Vagina (tissue), 2 donors: ENCODE data around the gene NSMCE4A. TPM values are rescaled to one million over a fixed set of nuclear protein-coding genes. Genes with fewer than 3 reads are reported as not detected.
"Not testable (repeated sequence)": the region's sequence is repeated elsewhere in the genome, so short reads cannot be mapped to it uniquely, and the experiment has no call there.

Experiments used
- DNase-seq, 2 donors: peaks; one replicate each; pipeline ENCODE4 v3.0.0-alpha.2; 2017; ENCODE audit errors: extremely low spot score in 2 of 2
- H3K27ac ChIP-seq: fragments of 200-600 bp; sonication (generic); one replicate; pipeline ENCODE4 v1.5.1; 2019
- H3K27me3 ChIP-seq: fragments of 200-600 bp; sonication (generic); one replicate; pipeline ENCODE4 v1.5.1; 2019
- H3K36me3 ChIP-seq, 2 donors: fragments of 200-600 bp; sonication (generic); one replicate each; pipeline ENCODE4 v1.5.1; 2017 to 2019
- H3K4me1 ChIP-seq: fragments of 200-600 bp; sonication (generic); one replicate; pipeline ENCODE4 v1.5.1; 2019
- H3K4me3 ChIP-seq, 2 donors: fragments of 200-600 bp; sonication (generic); 1 replicate in 1 of 2; 2 replicates in 1 of 2; pipeline ENCODE4 v1.5.1; 2016 to 2019
- H3K9me3 ChIP-seq: fragments of 200-600 bp; sonication (generic); one replicate; pipeline ENCODE4 v1.5.1; 2019
- POLR2A ChIP-seq, 2 donors: fragments of 450-650 bp; IDR thresholded peaks; one replicate each; pipeline ENCODE4 v1.6.1; 2017; ENCODE audit warnings: antibody characterized with exemption in 2 of 2, mild to moderate bottlenecking in 2 of 2, moderate library complexity in 2 of 2
- POLR2AphosphoS5 ChIP-seq, 2 donors: sonication (generic); formaldehyde crosslinking; IDR thresholded peaks; one replicate each; pipeline ENCODE4 v1.9.0; 2017; ENCODE audit warnings: antibody characterized with exemption in 2 of 2, mild to moderate bottlenecking in 2 of 2, low read depth in 1 of 2; ENCODE audit not compliant: insufficient read depth in 1 of 2
- intact Hi-C: fragments of 100-400 bp; cut with DNase I; formaldehyde crosslinking; loops from one replicate; pipeline ENCODE4 v1.15.1; 2023
- total RNA-seq: library from RNA; depleted of rRNA; stranded (reverse); fragments of >200 nt; gene quantifications from one replicate; pipeline ENCODE4 v1.2.3, GENCODE V29; 2016
- TF ChIP-seq, protein P1 (sequence below), 3 experiments: fragments of 450-650 bp in 2 of 3; fragments of 200-600 bp in 1 of 3; sonication (generic) in 1 of 3; IDR thresholded peaks; one replicate each; pipeline ENCODE4 v1.5.1; 2017 to 2019; ENCODE audit warnings: antibody characterized with exemption in 3 of 3, mild to moderate bottlenecking in 2 of 3, moderate library complexity in 2 of 3

The NSMCE4A gene
- total RNA-seq, 1 donor from 2014 or later: 80.8 TPM

DNA sequence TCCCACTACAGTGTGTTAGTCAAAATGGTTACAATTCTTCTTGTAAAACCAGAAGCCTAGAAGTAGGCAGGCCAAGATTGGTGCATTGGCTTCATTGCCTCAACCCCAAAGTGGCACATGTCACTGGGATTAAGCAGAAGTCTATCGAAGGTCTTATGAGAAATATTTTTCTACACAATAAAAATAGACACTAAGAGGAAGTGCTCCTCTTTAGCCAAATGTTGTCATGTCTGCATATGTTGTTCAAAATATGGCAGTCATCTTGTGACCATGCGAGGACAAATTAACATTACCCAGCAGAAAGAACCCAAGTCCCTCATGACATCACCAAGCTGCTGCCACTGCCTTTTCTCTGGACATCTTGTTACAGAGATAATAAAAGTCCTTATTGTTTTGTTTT is 6.3 kb upstream of the NSMCE4A start:
- intact Hi-C loops: no loop called here
- Histone ChIP-seq H3K27ac (no peak overlapping the region), H3K36me3 (no peaks in the 10 kb centered on the region), H3K4me3 (no peak overlapping the region), H3K27me3 (no peaks in the 10 kb centered on the region), H3K9me3 (peaks cover 6% of the 10 kb centered on the region), H3K4me1 (no peaks in the 10 kb centered on the region)
- TF ChIP-seq, protein P1, sequence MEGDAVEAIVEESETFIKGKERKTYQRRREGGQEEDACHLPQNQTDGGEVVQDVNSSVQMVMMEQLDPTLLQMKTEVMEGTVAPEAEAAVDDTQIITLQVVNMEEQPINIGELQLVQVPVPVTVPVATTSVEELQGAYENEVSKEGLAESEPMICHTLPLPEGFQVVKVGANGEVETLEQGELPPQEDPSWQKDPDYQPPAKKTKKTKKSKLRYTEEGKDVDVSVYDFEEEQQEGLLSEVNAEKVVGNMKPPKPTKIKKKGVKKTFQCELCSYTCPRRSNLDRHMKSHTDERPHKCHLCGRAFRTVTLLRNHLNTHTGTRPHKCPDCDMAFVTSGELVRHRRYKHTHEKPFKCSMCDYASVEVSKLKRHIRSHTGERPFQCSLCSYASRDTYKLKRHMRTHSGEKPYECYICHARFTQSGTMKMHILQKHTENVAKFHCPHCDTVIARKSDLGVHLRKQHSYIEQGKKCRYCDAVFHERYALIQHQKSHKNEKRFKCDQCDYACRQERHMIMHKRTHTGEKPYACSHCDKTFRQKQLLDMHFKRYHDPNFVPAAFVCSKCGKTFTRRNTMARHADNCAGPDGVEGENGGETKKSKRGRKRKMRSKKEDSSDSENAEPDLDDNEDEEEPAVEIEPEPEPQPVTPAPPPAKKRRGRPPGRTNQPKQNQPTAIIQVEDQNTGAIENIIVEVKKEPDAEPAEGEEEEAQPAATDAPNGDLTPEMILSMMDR (IDR thresholded peaks at IDR 0.05): no peak
- TF ChIP-seq POLR2A (IDR thresholded peaks at IDR 0.05) (no peak), POLR2AphosphoS5 (IDR thresholded peaks at IDR 0.05; ENCODE audit: insufficient read depth in 1 of 2, low read depth in 1 of 2) (no peak)
- no peak for DNase-seq

DNA sequence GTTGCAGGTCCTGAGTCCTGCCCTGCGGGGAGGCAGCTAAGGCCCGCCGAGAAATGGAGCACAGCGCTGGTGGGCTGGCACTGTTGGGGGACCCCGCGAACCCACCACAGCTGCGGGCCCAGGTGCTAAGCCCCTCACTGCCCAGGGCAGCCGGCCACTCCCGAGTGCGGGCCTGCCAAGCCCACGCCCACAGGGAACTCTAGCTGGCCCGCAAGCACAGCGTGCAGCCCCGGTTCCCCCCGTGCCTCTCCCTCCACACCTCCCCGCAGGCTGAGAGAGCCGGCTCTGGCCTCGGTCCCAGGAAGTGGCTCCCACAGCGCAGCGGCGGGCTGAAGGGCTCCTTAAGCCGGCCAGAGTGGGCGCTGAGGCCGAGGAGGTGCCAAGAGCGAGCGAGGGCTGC is 3.5 kb upstream of the NSMCE4A start:
- no peak for DNase-seq
- intact Hi-C loops: no loop called here
- no peaks in the 10 kb centered on the region for H3K27me3 ChIP-seq

GRCh38 chr10:121976607-121977006 is 1.6 kb upstream of the NSMCE4A start:
- Histone ChIP-seq H3K4me1 (peaks cover 26% of the 10 kb centered on the region), H3K27ac (no peak overlapping the region), H3K36me3 (no peaks in the 10 kb centered on the region), H3K27me3 (no peaks in the 10 kb centered on the region), H3K9me3 (no peaks in the 10 kb centered on the region), H3K4me3 (no peak overlapping the region)
- intact Hi-C loops: no loop called here
- DNase-seq: no peak
- no peak for TF ChIP-seq POLR2A (IDR thresholded peaks at IDR 0.05)
- TF ChIP-seq, protein P1 (IDR thresholded peaks at IDR 0.05): no peak
- TF ChIP-seq POLR2AphosphoS5 (IDR thresholded peaks at IDR 0.05; ENCODE audit: insufficient read depth in 1 of 2, low read depth in 1 of 2): no peak

More for the DNA sequence above, 3.5 kb upstream of the NSMCE4A start:
- no peaks in the 10 kb centered on the region for H3K9me3 ChIP-seq
- no peaks in the 10 kb centered on the region for H3K36me3 ChIP-seq
- H3K27ac ChIP-seq: no peak overlapping the region
- no peak overlapping the region for H3K4me3 ChIP-seq
- TF ChIP-seq POLR2AphosphoS5 (IDR thresholded peaks at IDR 0.05; ENCODE audit: insufficient read depth in 1 of 2, low read depth in 1 of 2) (no peak), POLR2A (IDR thresholded peaks at IDR 0.05) (no peak)
- TF ChIP-seq, protein P1 (IDR thresholded peaks at IDR 0.05): no peak
- H3K4me1 ChIP-seq: peaks cover 16% of the 10 kb centered on the region

GRCh38 chr10:121975295-121976086 is 474 bp upstream of the NSMCE4A start:
- Histone ChIP-seq H3K36me3 (peaks cover 0 to 5% of the 10 kb centered on the region in 2 donors), H3K4me3 (peak overlapping the region; percentile 76 to 83), H3K27me3 (no peaks in the 10 kb centered on the region), H3K9me3 (no peaks in the 10 kb centered on the region), H3K27ac (peak overlapping the region; percentile 95), H3K4me1 (peaks cover 26% of the 10 kb centered on the region)
- intact Hi-C loops: no loop called here
- no peak for DNase-seq
- TF ChIP-seq, protein P1 (IDR thresholded peaks at IDR 0.05): peak; percentile 6 to 42 (median 10)
- TF ChIP-seq POLR2A (IDR thresholded peaks at IDR 0.05): no peak
- no peak for TF ChIP-seq POLR2AphosphoS5 (IDR thresholded peaks at IDR 0.05; ENCODE audit: insufficient read depth in 1 of 2, low read depth in 1 of 2)

DNA sequence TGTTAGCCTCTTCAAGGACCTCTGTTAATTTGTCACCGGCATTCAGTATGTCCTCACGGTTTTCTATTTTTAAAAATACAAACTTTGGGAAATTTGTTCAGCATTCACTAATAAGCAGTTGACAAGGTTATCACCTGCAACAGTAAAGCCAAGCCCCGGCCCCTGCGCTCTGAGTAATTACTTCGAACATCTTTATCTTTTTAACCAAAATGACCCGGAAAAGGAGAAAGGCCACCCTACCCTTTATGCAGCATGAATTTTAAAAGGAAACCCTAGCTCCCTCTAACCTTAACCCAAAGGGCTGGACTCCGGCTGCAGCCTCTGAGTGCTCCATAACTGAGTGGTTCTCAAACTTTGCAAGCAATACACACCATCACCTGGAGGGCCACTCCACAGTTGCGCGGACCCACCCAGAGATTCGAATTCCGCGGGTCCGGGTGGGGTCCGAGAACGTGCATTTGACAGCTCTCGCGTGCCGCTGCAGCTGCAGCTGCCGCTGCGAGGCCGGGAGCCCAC is 940 bp downstream of the NSMCE4A start:
- Histone ChIP-seq H3K36me3 (peaks cover 0 to 14% of the 10 kb centered on the region in 2 donors), H3K9me3 (no peaks in the 10 kb centered on the region), H3K27ac (peak overlapping the region; percentile 95), H3K4me3 (peak overlapping the region; percentile 76 to 83), H3K4me1 (peaks cover 26% of the 10 kb centered on the region), H3K27me3 (no peaks in the 10 kb centered on the region)
- TF ChIP-seq POLR2AphosphoS5 (IDR thresholded peaks at IDR 0.05; ENCODE audit: insufficient read depth in 1 of 2, low read depth in 1 of 2): no peak
- TF ChIP-seq, protein P1 (IDR thresholded peaks at IDR 0.05): no peak
- TF ChIP-seq POLR2A (IDR thresholded peaks at IDR 0.05): no peak
- intact Hi-C loops: no loop called here
- DNase-seq: no peak

- DNase-seq, H3K27me3 ChIP-seq, intact Hi-C loops, H3K27ac ChIP-seq, H3K4me3 ChIP-seq, H3K9me3 ChIP-seq: not testable (repeated sequence)
- Histone ChIP-seq H3K4me1 (peaks cover 16% of the 10 kb centered on the region), H3K36me3 (peaks cover 0 to 57% of the 10 kb centered on the region in 2 donors)
These were observed 5.9 kb downstream of the NSMCE4A start for GRCh38 chr10:121969086-121969485.
